HG03469 (cell line): ENCODE measurements around the gene SAA4.
"Not testable (repeated sequence)": the region's sequence is repeated elsewhere in the genome, so short reads cannot be mapped to it uniquely, and the experiment has no call there.

Source experiments
- ATAC-seq: cut with Tn5 transposase; IDR thresholded peaks from one replicate; pipeline ENCODE4 v1.9.1; 2021; ENCODE audit warnings: mild to moderate bottlenecking, moderate library complexity, moderate number of reproducible peaks; ENCODE audit not compliant: unreplicated experiment

The SAA4 gene

DNA sequence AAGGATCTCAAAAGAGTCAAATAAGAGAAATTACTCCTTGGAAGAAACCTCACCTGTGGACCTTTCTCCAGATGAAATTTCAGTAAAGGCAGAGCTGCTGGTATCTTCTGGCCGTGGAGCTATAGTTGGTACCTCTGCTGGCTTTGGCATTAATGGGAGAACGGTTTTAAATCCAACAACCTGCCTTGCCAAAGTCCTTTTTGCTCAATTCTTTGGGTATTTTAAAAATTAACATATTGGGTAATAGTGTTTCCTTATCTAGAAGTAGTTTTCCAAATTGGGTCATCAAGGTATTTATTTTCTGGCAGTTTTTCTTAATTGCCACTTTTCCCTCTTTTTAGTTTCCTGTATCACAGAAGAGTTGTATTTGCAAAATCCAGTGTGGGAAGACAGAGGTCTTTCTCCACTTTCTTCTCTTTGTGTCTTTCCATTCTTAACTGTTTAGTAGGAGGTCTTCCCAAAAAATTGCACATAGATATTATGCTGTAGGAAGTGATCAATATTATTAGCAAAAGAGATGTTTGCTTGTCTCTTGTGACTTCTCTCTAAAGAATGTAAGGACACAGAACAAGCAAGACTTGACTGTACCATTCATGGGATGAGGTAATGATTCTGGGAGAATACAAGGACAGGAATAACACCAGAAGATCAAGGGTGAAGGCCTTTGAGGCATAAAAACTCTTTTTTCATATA lies at the start of gene SAA4:
Gene SAA4, minus strand, starts transcription at position 139 of the 693 bp plus-strand sequence. CDS start 876 bp downstream, outside the sequence.
- no peak for ATAC-seq

DNA sequence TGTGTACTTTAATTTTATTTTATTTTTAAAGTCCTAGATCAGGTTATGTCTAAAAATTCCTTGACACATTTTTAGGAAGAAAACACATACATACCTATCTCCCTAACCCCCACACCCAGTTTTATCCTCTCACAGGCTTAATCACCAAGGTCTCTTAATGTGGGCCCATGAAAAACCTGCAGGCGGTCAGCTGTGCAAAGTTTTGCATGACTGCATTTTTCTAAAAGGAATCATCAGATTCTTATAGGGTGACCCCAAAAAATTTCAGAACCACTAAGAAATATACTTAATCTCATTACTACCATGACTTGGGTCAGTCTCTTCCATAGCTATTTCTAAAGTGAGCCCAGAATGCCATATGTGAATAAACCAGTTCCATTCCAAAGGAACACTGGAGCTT lies 49.2 kb upstream of the SAA4 start:
- ATAC-seq = no peak

GRCh38 chr11:18282626-18283025 lies 46.0 kb upstream of the SAA4 start:
- ATAC-seq = no peak

- ATAC-seq = peak; percentile 72
Observed at GRCh38 chr11:18280438-18281045, 43.9 kb upstream of the SAA4 start.

GRCh38 chr11:18277565-18278271 lies 41.1 kb upstream of the SAA4 start:
- ATAC-seq = no peak

DNA sequence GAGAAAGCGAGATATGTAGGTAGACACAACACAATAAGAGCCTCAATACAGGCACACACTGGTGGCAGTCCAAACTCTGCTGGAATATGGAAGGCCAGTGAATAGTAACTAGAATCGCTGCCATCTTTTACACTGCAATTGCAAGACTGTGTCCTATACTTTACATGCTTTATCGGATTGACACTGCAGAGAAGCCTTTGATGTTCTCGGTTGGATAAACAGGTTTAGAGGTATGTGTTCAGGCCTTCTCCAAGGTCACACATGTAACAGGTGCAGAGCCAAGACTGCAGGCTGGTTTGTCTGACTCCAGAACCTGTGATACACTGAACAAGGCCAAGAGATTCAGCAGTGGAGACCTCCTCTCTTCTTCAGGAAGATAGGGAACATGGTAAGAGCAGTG lies 34.6 kb upstream of the SAA4 start:
- ATAC-seq = no peak

DNA sequence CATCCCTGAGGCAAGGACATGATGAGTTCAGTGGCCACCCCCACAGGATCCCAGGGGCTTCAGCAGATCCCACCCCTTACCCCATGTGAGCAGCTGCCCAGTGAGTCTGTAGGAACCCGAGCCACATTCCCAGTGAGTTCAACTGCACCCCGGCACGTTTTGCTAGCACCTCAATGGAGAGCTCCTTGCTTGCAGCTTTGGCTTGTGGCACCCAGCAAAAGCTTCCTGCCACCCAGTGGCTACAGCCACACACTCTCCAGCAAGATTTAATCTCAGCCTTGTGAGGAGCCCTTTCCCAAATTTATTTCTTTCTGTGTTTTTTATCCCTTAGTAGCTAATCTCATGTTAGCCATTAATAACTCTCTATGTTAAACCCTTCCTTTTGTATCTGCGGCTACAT lies 33.5 kb upstream of the SAA4 start:
- no peak for ATAC-seq

DNA sequence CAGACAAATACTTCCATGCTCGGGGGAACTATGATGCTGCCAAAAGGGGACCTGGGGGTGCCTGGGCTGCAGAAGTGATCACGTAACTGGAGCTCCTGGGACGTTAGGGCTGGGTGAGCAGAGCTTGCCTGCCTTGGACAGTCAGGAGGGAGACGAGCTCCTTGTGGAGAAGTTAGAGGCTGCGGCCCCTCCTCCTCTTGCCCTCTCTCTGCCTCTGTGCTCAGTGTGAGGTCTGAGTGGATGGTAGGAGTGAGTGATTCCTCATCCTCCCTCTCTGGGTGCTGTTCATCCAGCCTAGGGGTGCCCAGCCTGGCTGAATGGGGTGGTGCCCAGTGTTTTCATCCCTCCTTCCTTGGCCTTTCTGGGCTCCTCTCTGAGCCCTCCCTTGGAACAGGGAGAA lies 32.6 kb upstream of the SAA4 start:
- not testable (repeated sequence) for ATAC-seq

DNA sequence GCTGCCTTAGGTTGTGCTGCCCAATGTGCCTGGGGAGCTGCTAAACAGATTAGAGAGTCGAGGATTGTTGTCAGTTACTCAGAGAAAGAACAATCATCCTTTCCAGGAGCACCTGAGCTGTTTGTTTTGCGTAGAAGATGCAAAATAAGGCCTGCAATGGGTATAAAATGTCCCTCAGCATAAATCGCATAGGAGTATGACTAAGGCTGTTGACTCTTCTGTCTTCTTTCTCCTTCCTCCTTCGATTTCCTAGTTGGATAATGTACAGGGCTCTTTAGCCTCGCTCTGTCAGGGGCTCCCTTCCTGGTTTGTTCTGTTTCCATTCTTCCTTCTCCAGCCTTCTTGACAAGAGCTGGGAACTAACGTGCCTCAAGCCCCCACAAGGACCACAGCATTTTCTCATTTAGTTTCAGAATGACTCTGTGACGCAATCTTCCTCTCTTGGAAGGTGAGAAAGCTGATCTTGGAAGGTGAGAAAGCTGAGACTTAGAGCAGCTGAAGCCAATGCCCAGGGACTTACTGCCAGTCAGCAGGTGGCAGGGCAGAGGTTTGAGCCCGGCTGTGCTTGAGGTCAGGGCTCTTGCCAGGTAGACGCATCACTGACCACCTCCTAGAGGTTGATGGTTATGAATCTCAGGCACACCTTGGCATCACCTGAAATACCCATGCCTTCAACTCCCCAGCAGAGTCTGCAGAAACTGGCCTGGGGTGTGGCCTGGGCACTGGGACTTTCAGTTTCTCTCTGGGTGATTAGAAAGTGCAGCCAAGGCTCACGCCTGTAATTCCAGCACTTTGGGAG lies 30.9 kb upstream of the SAA4 start:
- ATAC-seq = not testable (repeated sequence)

- ATAC-seq = no peak
Observed at GRCh38 chr11:18265949-18266348, 29.3 kb upstream of the SAA4 start, which contains the start of gene SAA1. Gene SAA1 (plus strand): TSS chr11:18266264. CDS start chr11:18266888, 624 bp downstream.

DNA sequence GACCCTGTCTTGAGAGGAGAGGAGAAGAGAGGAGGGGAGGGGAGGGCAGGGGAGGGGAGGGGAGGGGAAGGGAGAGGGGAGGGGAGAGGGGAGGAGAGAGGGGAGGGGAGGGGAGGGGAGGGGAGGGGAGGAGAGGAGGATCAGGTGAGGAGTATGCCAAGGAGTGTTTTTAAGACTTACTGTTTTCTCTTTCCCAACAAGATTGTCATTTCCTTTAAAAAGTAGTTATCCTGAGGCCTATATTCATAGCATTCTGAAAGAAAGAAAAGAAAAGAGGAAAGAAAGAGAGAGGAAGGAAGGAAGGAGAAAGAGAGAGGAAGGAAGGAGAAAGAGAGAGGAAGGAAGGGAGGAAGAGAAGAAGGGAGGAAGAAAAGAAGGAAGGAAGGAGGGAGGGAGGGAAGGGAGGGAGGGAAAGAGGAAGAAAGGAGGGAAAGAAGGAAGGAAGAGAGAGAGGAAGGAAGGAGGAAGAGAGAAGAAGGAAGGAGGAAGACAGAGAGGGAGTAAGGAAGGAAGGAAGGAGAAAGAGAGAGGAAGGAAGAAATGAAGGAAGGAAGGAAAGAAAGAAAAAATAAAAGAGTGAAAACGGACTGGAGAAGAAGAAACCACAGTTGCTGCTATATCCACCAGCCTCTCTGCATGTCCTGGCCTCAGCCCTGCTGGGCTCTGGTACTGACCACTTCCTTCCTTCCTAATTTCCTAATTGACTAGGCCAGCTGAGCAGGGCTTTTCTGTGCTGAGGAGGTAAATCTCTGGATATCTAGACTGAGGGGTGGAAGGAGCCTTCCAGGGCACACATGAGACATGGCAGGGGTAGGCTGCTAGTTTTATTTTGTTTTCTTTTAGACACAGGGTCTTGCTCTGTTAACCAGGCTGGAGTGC lies 28.3 kb upstream of the SAA4 start:
- no peak for ATAC-seq

DNA sequence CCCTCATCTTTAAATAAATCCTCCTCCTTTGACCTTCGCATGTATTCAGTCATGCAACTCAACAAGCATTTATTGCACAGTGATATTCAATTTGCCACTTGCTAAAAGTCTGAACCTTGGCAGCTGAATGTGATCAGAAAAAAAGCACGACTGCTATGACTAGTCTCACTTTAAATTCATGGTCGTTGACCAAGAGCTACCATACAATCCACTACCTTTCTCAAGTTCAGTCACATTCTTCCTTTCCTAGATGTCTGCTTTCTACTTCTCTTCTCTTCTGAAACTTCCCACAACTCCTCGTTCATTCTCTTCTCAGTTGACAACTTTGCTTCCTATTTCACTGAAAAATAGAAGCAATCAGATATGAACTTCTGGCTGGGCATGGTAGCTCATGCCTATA lies 27.4 kb upstream of the SAA4 start:
- ATAC-seq = peak; percentile 50

- ATAC-seq = not testable (repeated sequence)
Observed at GRCh38 chr11:18262681-18263350, 26.2 kb upstream of the SAA4 start.

DNA sequence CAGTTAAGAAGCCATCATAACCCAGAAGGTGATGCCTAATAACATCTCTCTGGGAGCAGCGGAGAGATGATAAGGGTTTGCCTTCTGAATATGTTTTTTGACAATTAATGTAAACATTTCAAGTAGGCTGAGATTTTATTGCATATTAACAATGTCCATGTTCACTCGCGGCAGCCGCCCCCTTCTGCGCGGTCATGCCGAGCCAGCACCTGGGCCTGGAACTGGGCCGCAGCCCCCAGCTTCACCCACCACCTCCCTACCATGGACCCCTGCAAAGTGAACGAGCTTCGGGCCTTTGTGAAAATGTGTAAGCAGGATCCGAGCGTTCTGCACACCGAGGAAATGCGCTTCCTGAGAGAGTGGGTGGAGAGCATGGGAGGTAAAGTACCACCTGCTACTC lies 25.1 kb upstream of the SAA4 start:
- ATAC-seq = no peak

- no peak for ATAC-seq
Observed at GRCh38 chr11:18259259-18259658, 22.7 kb upstream of the SAA4 start.

DNA sequence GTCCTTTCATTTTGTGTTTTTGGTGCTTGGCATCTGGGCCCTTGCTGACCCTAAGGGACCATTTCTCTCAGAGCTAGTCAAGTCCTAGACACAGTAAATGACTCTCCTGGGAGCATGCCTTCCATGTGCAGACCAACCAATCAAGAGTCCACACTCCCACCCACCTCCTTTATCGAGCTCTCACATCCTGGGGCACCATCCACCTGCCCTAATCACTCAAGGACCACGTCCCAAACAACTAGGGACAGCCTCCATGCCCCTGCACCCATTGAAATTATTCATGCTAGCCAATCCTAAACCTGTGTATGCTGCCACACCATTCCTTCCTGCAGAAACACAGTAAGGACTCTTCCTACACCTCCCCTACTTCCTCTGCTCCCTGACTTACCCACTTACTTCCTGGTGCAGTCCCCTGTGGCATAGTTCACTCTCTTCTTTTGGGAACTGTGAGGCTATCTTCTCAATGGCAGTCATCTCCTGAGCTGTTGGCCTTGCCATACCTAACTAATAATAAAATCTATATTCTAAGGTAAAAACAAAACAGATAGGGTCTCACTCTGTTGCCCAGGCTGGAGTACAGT lies 18.3 kb upstream of the SAA4 start:
- no peak for ATAC-seq

GRCh38 chr11:18253778-18254338 lies 17.3 kb upstream of the SAA4 start:
- no peak for ATAC-seq

GRCh38 chr11:18253233-18253632 lies 16.6 kb upstream of the SAA4 start:
- no peak for ATAC-seq

DNA sequence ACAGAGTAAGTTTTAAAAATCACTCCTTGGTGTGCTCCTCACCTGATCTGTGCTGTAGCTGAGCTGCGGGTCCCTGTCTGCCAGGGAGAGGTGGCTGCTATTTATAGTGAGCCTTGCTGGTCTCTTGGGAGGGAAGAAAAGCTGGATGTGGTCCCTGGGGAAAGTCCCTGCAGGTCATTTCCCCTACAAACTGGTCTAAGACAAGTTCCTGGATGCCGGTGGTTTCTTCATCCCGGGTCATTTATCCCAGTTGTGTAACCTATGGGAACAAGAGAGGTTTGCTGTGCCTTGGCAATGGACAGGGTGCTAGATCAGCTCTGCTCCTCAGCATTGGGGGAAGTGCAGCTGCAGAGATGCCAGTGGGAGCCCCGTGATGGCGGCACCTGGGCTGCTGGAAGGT lies 12.0 kb upstream of the SAA4 start, which contains the start of gene SAA2:
Gene SAA2, minus strand, starts transcription at position 108 of the 400 bp plus-strand sequence. CDS start 657 bp downstream, outside the sequence.
- no peak for ATAC-seq
